Hindlimb muscle (tissue), 1 donor: ENCODE data around the gene HIVEP3. TPM values are rescaled to one million over a fixed set of nuclear protein-coding genes. Genes with fewer than 3 reads are reported as not detected.

ENCODE experiments used
- DNase-seq: peaks from one replicate; pipeline ENCODE4 v3.0.0-alpha.2; 2013
- polyA plus RNA-seq: library from polyadenylated mRNA; unstranded; fragments of 120-200 nt; gene quantifications from one replicate; pipeline ENCODE4 v1.2.1, GENCODE V29; 2013; ENCODE audit not compliant: insufficient read length

HIVEP3 gene
- polyA plus RNA-seq, 1 donor = 3.1 TPM

GRCh38 chr1:41727749-41728115 is 191.0 kb downstream of the HIVEP3 start:
- DNase-seq = no peak

DNA sequence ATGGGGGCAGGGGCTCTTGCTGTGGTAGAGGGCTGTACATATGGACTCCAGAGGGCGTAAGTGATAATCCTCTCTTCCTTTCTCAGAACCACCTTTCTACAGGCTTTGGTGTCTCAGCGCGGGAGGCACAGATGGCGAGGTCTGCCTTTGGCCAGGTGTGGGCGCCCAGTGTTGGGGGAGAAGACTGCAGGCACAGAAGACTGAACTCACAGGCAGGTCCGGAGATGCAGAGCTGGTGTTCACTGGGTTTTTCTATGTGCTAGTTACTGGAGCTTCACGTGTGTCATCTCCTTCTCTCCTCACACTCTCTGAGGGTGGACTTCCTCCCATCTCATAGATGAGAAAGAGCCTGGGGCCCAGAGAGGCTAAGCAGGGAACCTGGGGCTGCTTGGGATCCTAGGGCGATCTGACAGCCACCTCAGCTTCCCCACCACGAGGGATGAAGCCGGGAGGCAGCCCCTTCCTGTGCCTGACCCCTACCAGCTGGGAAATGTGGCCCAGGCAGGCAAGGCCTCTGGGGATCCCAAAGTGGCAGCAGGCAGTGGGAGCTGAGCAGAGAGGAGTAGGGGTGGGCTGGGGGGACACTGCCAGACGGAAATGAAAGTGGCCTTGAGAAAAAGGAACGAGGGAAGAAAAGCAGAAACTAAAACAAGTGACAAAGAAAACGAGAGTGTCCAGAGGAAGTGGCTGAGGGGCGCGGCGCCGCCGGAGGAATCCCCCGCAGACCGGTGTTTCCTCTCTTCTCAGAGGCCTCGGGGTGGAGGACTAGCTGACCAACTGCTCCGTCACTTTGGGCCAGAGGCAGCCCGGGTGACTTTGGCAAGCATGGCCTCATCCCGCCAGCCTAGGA is 191.6 kb downstream of the HIVEP3 start:
- peak; percentile 38 for DNase-seq

DNA sequence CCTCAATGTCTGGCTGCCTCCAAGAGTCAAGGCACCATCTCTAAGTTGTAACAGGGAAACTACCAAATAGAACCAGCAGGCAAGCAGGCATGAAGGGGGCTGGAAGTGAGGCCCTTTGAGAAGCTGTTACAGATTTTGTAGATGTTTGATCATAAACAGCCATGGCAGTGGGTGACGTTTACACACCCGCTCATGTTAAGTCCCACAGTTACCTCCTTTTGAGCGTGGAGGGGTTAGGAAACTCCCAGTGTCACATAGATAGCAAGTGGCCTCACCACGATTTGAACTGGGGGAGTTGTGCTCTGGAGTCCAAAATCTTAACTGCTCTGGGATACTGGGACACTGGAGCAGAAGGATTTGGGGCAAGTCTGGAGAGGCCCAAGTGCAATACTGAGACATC is 192.4 kb downstream of the HIVEP3 start:
- no peak for DNase-seq

GRCh38 chr1:41724926-41725325 is 193.8 kb downstream of the HIVEP3 start:
- DNase-seq = no peak

DNA sequence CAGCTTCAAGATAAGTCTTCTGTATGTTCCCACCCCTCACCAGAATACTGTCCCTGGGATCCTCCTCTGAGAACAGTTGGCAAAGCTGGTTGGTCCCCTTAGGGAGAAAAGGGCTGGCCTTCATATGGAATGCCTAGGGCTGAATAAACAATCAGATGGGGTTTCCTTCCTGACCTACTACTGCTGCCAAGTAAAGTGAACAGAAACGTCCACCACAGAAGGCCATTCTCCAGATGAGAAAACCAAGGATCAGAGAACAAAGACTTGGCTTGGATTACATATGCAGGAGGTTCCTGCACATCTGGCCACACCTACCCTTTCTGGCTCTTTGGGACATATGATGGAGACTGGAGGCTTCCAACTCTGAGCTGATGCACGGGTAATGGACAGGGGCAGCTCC is 194.5 kb downstream of the HIVEP3 start:
- no peak for DNase-seq

GRCh38 chr1:41723786-41724185 is 194.9 kb downstream of the HIVEP3 start:
- no peak for DNase-seq

DNA sequence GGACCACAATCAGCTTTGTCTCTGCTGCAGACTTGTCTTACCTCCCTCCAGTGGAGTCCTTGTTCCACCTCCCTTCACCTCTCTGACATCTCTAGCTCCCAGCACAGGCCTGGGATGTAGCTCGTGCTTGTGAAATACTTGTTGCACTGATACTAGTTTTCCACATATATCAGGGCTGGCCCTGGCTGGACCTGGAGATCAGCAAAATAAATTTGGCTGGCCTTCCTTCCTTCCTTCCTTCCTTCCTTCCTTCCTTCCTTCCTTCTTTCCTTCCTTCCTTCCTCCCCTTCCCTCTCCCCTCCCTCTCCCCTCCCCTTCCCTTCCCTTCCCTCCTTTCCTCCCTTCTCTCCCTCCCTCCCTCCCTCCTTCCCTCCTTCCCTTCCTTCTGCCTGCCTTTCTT is 196.5 kb downstream of the HIVEP3 start:
- DNase-seq = no peak

DNA sequence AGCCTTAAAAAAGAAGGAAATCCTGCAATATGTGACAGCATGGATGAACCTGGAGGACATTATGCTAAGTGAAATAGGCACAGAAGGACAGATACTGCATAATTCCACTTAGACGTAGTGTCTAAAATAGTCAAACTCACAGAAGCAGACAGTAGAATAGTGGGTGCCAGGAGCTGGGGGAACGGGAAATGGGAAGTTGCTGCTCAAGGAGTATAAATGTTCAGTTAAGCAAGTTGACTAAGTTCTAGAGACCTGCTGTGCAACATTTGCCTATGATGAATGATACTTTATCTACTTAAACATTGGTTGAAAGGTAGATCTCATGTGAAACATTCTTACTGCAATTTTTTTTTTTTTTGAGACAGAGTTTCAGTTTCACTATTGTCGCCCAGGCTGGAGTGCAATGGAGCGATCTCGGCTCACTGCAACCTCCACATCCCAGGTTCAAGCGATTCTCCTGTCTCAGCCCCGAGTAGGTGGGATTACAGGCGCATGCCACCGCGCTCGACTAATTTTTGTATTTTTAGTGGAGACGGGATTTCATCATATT is 197.8 kb downstream of the HIVEP3 start:
- DNase-seq = no peak

DNA sequence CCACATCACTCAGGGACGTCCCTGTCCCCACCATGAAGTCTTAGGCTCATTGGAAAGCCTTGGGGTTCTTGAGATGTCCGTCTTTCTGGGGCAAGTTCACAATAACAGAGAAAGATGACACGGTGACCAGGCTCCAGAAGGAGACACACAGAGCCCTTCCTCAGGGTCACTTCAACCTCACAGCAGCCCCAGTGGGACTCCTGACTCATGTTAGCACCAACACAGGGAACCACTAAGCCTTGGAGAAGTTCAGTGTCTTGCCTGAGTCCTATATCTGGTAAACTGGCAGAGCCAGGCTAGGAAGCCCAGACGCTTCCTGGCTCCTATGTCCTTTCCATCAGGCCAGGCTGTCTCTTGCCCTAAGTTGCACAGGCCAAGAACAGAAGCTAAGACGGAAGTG is 199.1 kb downstream of the HIVEP3 start:
- no peak for DNase-seq

DNA sequence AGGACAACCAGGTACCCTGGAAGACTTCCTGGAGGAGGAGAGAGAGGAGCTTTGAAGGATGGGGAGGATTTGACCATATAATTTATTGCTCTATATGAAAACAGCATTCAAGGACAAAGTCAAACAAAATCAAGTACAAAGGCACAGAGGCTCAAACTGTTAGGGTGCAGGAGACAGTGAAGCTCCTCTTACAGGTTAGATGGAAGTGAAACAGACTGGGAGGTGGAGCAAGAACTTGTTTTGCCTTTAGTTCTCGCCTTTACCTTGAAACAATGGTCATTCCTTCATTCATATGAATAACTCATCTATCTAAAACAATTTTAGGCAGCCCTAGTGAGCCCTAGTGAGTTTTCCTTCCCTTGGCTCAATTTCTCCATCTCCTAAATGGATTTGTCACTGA is 199.6 kb downstream of the HIVEP3 start:
- DNase-seq = no peak

GRCh38 chr1:41718497-41718896 is 200.2 kb downstream of the HIVEP3 start:
- DNase-seq = no peak

DNA sequence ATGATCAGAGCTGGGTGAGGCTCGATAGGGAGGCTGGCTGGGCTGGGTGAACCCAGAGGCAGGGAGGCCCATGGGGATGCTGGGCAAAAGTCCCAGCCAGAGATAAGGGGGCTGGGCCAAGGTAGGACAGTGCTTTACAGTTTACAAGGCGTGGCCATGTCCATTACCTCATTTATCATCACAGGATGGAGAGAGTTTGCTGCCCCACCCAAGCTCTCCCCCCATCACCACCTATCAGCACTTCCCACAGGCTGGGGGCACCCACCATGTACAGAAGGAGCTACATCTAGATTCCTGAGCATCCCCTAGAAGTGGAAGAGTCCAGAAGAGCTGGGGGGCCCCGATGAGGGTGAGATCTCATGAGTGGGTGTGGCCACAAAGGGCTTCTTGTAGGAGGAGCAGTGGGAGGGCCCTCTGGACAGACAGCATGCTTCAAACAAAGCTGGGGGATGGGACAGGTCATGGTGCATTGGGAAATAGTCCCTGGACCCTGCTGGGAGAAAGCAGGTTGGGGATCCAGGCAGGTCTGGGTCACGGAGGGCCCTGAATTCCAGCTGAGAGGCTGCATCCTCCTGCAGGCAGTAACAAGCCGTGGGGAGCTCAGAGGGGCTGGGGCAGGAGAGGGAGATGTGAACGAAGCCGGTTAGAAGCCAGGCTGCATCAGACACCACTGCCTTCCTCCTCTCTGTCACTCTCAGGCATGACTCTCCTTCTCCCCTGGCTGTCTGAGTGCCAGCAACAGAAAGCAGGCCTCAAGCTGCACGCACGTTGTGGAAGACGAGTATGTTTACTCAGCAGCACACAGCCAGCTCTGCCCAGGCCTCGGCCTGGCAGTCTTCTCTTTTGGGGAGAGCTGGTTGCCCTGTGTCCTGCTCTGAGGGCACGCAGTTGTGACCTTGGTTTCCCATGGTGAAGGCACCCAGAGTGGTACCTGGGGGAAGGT is 202.3 kb downstream of the HIVEP3 start:
- no peak for DNase-seq

DNA sequence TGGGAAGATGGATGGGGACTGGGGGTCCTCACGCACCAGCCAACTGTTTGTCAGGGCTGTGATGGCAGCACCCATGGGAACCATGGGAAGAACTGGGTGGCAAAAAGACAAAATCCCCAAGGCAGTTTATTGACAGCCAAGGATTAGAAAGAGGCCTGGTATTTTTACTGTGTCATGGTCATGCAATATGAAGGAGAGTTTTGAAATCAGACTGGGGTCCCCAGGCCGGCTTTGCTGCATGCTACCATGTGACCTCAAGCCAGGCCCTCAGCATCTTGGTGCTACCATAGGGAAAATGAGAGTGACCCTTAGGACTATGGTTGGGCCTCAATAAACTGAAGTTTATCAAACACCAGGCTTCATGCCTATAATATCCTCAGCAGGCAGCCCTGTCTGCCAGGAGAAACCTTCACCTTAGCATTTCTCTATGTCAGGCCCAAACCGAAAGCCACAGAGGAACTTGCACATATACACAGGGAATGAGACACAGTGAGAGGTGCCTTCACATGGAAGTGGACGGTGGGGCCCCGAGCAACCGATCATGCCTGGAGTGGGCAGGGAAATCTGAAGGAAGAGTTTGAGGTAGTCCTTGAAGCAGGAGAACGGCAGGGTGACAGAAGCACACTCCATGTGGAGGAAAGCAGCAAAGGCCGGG is 203.2 kb downstream of the HIVEP3 start:
- no peak for DNase-seq

GRCh38 chr1:41714638-41715389 is 203.9 kb downstream of the HIVEP3 start:
- no peak for DNase-seq

GRCh38 chr1:41713557-41714327 is 205.0 kb downstream of the HIVEP3 start:
- no peak for DNase-seq

DNA sequence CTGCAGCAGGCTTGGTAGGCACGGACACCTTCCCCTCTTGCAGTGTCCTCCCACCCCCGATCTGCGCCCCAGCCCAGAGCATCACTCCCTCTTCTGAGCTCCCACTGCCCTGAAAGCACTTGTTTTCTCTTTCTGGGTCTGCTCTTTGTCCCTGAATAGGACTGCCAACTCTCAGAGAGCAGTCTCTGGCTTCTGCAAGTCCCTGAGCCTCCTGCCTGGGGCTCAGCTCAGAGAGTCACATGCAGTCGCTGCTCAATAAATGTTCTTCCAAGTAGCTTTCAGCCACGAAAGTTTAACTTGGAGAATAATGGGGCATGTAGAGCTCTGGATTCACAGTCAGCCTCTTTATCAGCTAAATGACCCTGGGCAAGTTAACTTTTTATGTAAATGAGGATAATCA is 205.6 kb downstream of the HIVEP3 start:
- no peak for DNase-seq

DNA sequence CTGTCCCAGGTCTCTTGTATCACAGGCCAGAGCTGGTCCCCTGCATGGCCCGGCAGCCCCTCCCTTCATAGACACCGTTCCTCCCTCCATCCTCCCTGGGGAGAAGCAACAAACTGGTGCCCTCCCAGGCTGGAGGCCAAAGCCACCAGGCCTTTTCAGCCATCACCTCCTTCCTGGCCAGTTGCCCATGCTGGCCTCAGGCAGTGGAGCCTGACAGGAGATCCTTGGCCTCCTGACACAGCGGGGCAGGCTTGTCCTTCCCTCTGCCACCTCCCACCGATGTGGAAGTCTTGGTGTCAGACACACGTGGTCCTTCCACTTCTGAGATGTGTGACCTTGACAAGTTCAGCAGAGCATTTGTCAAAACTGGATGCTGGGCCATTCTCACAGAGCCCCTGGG is 206.0 kb downstream of the HIVEP3 start:
- no peak for DNase-seq

- DNase-seq = no peak
Observed at GRCh38 chr1:41712081-41712480, 206.6 kb downstream of the HIVEP3 start.

DNA sequence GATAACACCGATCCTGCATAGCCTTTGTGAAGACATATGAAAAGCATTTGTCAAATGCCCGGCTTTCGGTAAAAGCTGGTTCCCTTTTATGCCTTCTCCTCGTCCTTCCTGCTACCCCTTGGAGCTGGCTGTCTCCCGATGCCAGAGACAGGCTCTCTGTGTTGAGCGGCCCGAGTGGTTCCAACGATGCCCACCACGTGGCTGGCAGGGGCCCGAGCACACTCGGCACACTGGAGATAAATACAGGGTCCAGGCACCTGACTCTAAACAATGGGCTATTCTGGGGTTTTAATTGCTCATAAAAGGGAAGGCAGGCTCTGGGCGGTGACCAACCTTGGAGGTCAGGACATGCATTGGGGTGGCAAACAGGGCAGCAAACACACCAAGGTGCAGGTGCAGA is 207.1 kb downstream of the HIVEP3 start:
- DNase-seq = no peak

GRCh38 chr1:41710980-41711379 is 207.7 kb downstream of the HIVEP3 start:
- no peak for DNase-seq

GRCh38 chr1:41709873-41710272 is 208.8 kb downstream of the HIVEP3 start:
- no peak for DNase-seq
